Measurements from ENCODE around the gene SSU72.

GRCh38 chr1:1545946-1546737 lies 28.5 kb downstream of the SSU72 start:
- TF ChIP-seq CTCF (conservative IDR thresholded peaks at IDR 0.05 in 1 of 2, IDR thresholded peaks at IDR 0.05 in 1 of 2; ENCODE audit: low read depth in 1 of 2, low read length in 2 of 2) (no peak), EZH2 (IDR thresholded peaks at IDR 0.05; ENCODE audit: low read length, missing control alignments) (no peak)

All from fibroblast of lung (primary cell).